SK-N-SH (cell line): ENCODE data around the gene GLRA1. TPM values are rescaled to one million over a fixed set of nuclear protein-coding genes. Genes with fewer than 3 reads are reported as not detected.

ENCODE experiments used
- CTCF ChIA-PET: fragments of 300-600, 350-600 bp; formaldehyde crosslinking; extraction: SDS; loops from one replicate; lab custom pipeline; 2021; lab: Yijun Ruan, JAX
- POLR2A ChIA-PET: fragments of 350-600 bp; sonication (Branson Sonifier 250); formaldehyde crosslinking; extraction: SDS; loops from one replicate; lab custom pipeline; 2020; ENCODE audit warnings: antibody characterized with exemption, inconsistent platforms; lab: Yijun Ruan, JAX
- DNase-seq: peaks from one replicate; pipeline ENCODE4 v3.0.0; 2012
- H2AFZ ChIP-seq: fragments of 200-600 bp; sonication (generic); 2 replicates; pipeline ENCODE4 v1.8.1; 2016; ENCODE audit warnings: antibody characterized with exemption, mild to moderate bottlenecking, low read depth
- H3F3A ChIP-seq: fragments of 200-600 bp; sonication (generic); replicated peaks from 2 replicates; pipeline ENCODE3; 2016; ENCODE audit warnings: antibody characterized with exemption, mild to moderate bottlenecking; ENCODE audit not compliant: insufficient read depth
- H3K27ac ChIP-seq, 2 experiments: fragments of 200-500 bp in 1 of 2; fragments of 200-600 bp in 1 of 2; sonication (Bioruptor generic) in 1 of 2; sonication (generic), shearing (Covaris generic) in 1 of 2; 2 replicates each; pipeline versions ENCODE4 v1.5.1 to v1.6.1; 2014 to 2016; ENCODE audit warnings: low read depth in 2 of 2, inconsistent platforms in 1 of 2, low read length in 1 of 2, mild to moderate bottlenecking in 1 of 2, mixed read lengths in 1 of 2
- H3K27me3 ChIP-seq: fragments of 200-600 bp; sonication (generic), shearing (Covaris generic); 2 replicates; pipeline ENCODE4 v1.6.1; 2016; ENCODE audit warnings: mixed run types; ENCODE audit not compliant: insufficient read depth
- H3K36me3 ChIP-seq, 2 experiments: fragments of 200-500 bp in 1 of 2; fragments of 200-600 bp in 1 of 2; sonication (Bioruptor generic) in 1 of 2; sonication (generic) in 1 of 2; replicated peaks in 1 of 2; 2 replicates each; pipeline versions ENCODE3 to v1.5.1; 2014 to 2016; ENCODE audit warnings: low read length in 1 of 2, mild to moderate bottlenecking in 1 of 2; ENCODE audit not compliant: insufficient read depth in 2 of 2, control insufficient read depth in 1 of 2
- H3K4me1 ChIP-seq, 2 experiments: fragments of 200-500 bp in 1 of 2; fragments of 200-600 bp in 1 of 2; sonication (Bioruptor generic) in 1 of 2; sonication (generic), shearing (Covaris generic) in 1 of 2; 2 replicates each; pipeline versions ENCODE4 v1.5.1 to v1.6.1; 2014 to 2016; ENCODE audit warnings: low read depth in 1 of 2, low read length in 1 of 2, mixed run types in 1 of 2; ENCODE audit not compliant: insufficient read depth in 2 of 2, control insufficient read depth in 1 of 2
- H3K4me2 ChIP-seq: fragments of 200-600 bp; sonication (generic), shearing (Covaris generic); 2 replicates; pipeline ENCODE4 v1.6.1; 2017; ENCODE audit warnings: mixed run types
- H3K4me3 ChIP-seq, 2 experiments: fragments of 200-500 bp in 1 of 2; fragments of 200-600 bp in 1 of 2; sonication (Bioruptor generic) in 1 of 2; sonication (generic), shearing (Covaris generic) in 1 of 2; 2 replicates each; pipeline versions ENCODE4 v1.5.1 to v1.8.1; 2014 to 2016; ENCODE audit warnings: low read depth in 2 of 2, inconsistent platforms in 1 of 2, low read length in 1 of 2, mild to moderate bottlenecking in 1 of 2, mixed read lengths in 1 of 2, moderate library complexity in 1 of 2
- H3K79me2 ChIP-seq: fragments of 200-600 bp; sonication (generic); 2 replicates; pipeline ENCODE4 v1.8.1; 2017; ENCODE audit warnings: mild to moderate bottlenecking; ENCODE audit not compliant: insufficient read depth
- H3K9ac ChIP-seq: fragments of 200-600 bp; sonication (generic); 2 replicates; pipeline ENCODE4 v1.6.1; 2017; ENCODE audit warnings: mixed run types
- H3K9me2 ChIP-seq: fragments of 200-600 bp; sonication (generic); 2 replicates; pipeline ENCODE4 v1.6.1; 2017; ENCODE audit warnings: mixed run types
- H3K9me3 ChIP-seq: fragments of 200-600 bp; sonication (generic); 2 replicates; pipeline ENCODE4 v1.6.1; 2017; ENCODE audit warnings: mixed run types, mild to moderate bottlenecking, moderate library complexity
- H4K20me1 ChIP-seq: fragments of 200-600 bp; sonication (generic); 2 replicates; pipeline ENCODE4 v1.6.1; 2017; ENCODE audit warnings: mild to moderate bottlenecking, mixed run types; ENCODE audit not compliant: insufficient read depth
- CHD2 ChIP-seq: fragments of 150-350 bp; IDR thresholded peaks from 2 replicates; pipeline ENCODE4 v1.6.1; 2018; ENCODE audit warnings: low read length; ENCODE audit not compliant: partially characterized antibody
- FOSL2 ChIP-seq: IDR thresholded peaks from 2 replicates; pipeline ENCODE4 v1.4.0; 2012; ENCODE audit warnings: low read depth, mild to moderate bottlenecking, moderate library complexity, borderline replicate concordance
- GABPA ChIP-seq: IDR thresholded peaks from 2 replicates; pipeline ENCODE4 v1.4.0; 2012; ENCODE audit warnings: low read depth, mild to moderate bottlenecking
- JUND ChIP-seq: IDR thresholded peaks from 2 replicates; pipeline ENCODE4 v1.4.0; 2012
- MXI1 ChIP-seq: IDR thresholded peaks from 2 replicates; pipeline ENCODE4 v1.6.1; 2012; ENCODE audit warnings: mild to moderate bottlenecking, low read depth, low read length, improper control_type of control experiment
- NRF1 ChIP-seq: IDR thresholded peaks from 2 replicates; pipeline ENCODE4 v1.6.1; 2012; ENCODE audit warnings: low read depth, mild to moderate bottlenecking, low read length
- PBX3 ChIP-seq: IDR thresholded peaks from 2 replicates; pipeline ENCODE4; 2012
- POLR2AphosphoS5 ChIP-seq: IDR thresholded peaks from 2 replicates; pipeline ENCODE4 v1.6.1; 2012; ENCODE audit warnings: low read depth, low read length
- RAD21 ChIP-seq: IDR thresholded peaks from 2 replicates; pipeline ENCODE4 v1.6.1; 2012; ENCODE audit warnings: mild to moderate bottlenecking, low read length
- RCOR1 ChIP-seq: fragments of 150-350 bp; IDR thresholded peaks from 2 replicates; pipeline ENCODE4 v1.6.1; 2017; ENCODE audit warnings: antibody characterized with exemption, low read length
- RFX5 ChIP-seq: IDR thresholded peaks from 2 replicates; pipeline ENCODE4 v1.6.1; 2012; ENCODE audit warnings: mild to moderate bottlenecking, improper control_type of control experiment, low read length
- SMC3 ChIP-seq: IDR thresholded peaks from 2 replicates; pipeline ENCODE4 v1.6.1; 2012; ENCODE audit warnings: low read depth, low read length, improper control_type of control experiment
- YY1 ChIP-seq: IDR thresholded peaks from 2 replicates; pipeline ENCODE4 v1.4.0; 2012; ENCODE audit warnings: low read depth, mild to moderate bottlenecking
- WGBS: methylation state at CpG from one replicate; pipeline ENCODE4 v1.1.6; 2017; ENCODE audit warnings: low lambda C conversion rate; 5-methylcytosine and 5-hydroxymethylcytosine counted together
- polyA plus RNA-seq, 3 experiments: library from polyadenylated mRNA; depleted of rRNA; stranded (reverse); fragments of >200 nt; gene quantifications; 2 replicates each; pipeline ENCODE4 v1.2.3, GENCODE V29; 2012
- TF ChIP-seq, protein P1 (sequence below): IDR thresholded peaks from 2 replicates; pipeline ENCODE4 v1.4.0; 2012; ENCODE audit warnings: low read depth, borderline replicate concordance

The GLRA1 gene
- polyA plus RNA-seq, 1 of the 3 experiments (the other 2 are of a cell fraction) = not detected

DNA sequence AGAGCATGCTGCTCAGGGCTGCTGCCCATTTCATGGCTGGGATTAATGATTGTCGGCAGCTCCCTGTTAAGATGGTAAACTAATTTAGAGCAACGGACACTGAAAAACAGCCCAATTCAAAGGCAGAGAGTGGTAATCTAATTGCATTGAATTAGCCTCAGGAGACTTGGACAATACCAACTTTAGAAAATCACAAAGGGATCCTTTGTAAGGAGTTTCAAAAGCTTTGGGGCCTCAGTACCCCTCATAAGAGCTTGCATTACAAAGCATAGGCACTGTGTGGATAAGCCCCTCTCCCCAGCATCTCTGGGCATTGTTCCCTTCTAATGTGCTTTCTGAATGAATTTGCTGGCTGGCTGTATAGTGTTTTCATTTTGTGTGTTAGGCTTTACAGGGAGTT lies 6.7 kb downstream of the GLRA1 start:
- Histone ChIP-seq H3K27me3 (0 out of 2 replicates have a peak, but pooled peaks cover 5% of the 10 kb centered on the region), H3K4me3 (no peak overlapping the region), H3K27ac (no peak overlapping the region), H3K9me2 (no peaks in the 10 kb centered on the region), H3K9ac (no peak overlapping the region), H3K4me1 (no peaks in the 10 kb centered on the region), H4K20me1 (no peaks in the 10 kb centered on the region), H3K4me2 (no peak overlapping the region), H3K9me3 (no peaks in the 10 kb centered on the region), H3K36me3 (no peaks in the 10 kb centered on the region), H3F3A (no peaks in the 10 kb centered on the region), H3K79me2 (no peaks in the 10 kb centered on the region), H2AFZ (no peak overlapping the region)
- DNase-seq = no peak
- ChIA-PET POLR2A (no interaction called here), CTCF (interaction anchor here (0.6 kb wide), 1 partner anchor 196 kb away, joined by 3 read pairs; no protein-coding TSS in a partner anchor)
- TF ChIP-seq JUND = no peak
- no peak for TF ChIP-seq RAD21
- no peak for TF ChIP-seq NRF1
- no peak for TF ChIP-seq GABPA
- TF ChIP-seq, protein P1, sequence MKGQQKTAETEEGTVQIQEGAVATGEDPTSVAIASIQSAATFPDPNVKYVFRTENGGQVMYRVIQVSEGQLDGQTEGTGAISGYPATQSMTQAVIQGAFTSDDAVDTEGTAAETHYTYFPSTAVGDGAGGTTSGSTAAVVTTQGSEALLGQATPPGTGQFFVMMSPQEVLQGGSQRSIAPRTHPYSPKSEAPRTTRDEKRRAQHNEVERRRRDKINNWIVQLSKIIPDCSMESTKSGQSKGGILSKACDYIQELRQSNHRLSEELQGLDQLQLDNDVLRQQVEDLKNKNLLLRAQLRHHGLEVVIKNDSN = no peak
- no peak for TF ChIP-seq POLR2AphosphoS5
- TF ChIP-seq SMC3 = no peak
- TF ChIP-seq CHD2 = no peak
- no peak for TF ChIP-seq MXI1
- no peak for TF ChIP-seq FOSL2
- TF ChIP-seq PBX3 = no peak
- no peak for TF ChIP-seq RFX5
- no peak for TF ChIP-seq RCOR1
- 12% methylated on average over 2 of the region's 2 CpGs for WGBS

DNA sequence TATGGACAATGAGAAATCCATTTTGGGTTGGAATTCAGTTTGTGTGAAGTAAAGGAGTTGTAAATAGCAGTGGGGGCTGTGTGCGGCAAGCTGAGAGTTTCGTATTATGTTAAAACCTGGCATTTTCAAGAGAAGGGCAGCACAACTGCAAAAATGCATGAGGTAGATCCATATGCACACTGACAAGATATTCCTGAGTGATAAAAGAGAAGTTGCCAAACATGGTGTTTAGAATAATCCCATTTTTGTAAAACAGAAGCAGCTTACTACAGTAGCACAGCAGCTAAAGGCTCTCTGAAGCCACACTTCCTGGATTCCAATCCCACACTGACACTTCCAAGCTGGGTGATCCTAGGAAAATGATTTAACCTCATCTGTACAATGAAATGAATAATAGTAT lies 11.2 kb downstream of the GLRA1 start:
- no peaks in the 10 kb centered on the region for H3K36me3 ChIP-seq
- ChIA-PET CTCF (interaction anchor here (1.1 to 1.8 kb wide), 3 partner anchors 10 to 229 kb away, joined by 3 to 9 read pairs (median 5); no protein-coding TSS in a partner anchor), POLR2A (no interaction called here)
- TF ChIP-seq MXI1 (no peak), YY1 (no peak)
- TF ChIP-seq, protein P1 = no peak
- no peaks in the 10 kb centered on the region for H3K9me2 ChIP-seq
- H3K27me3 ChIP-seq = 0 out of 2 replicates have a peak, but pooled peaks cover 5% of the 10 kb centered on the region
- no peaks in the 10 kb centered on the region for H3K9me3 ChIP-seq
- H3F3A ChIP-seq = no peaks in the 10 kb centered on the region
- no peaks in the 10 kb centered on the region for H3K4me1 ChIP-seq
- no peaks in the 10 kb centered on the region for H4K20me1 ChIP-seq
- H3K27ac ChIP-seq = no peak overlapping the region
- no peak for DNase-seq
- no peak overlapping the region for H3K4me3 ChIP-seq
- H3K9ac ChIP-seq = no peak overlapping the region
- H3K79me2 ChIP-seq = no peaks in the 10 kb centered on the region
- H2AFZ ChIP-seq = no peak overlapping the region
- 80% methylated on average over 2 of the region's 2 CpGs for WGBS
- no peak overlapping the region for H3K4me2 ChIP-seq
